DND-41 (cell line): ENCODE results near the gene ZNF14.

ENCODE experiments used
- ATAC-seq: fragments of 200-7000 bp; cut with Tn5 transposase; 3 replicates; pipeline ENCODE4 v1.9.1; 2021; ENCODE audit warnings: low read depth; ENCODE audit not compliant: insufficient read depth
- DNase-seq: peaks from one replicate; pipeline ENCODE4 v3.0.0-alpha.2; 2020
- H2AFZ ChIP-seq: 2 replicates; pipeline ENCODE4 v1.6.0; 2012; ENCODE audit warnings: low read depth, low read length
- H3K27ac ChIP-seq: 2 replicates; pipeline ENCODE4 v1.5.1; 2012; ENCODE audit warnings: low read length, inconsistent platforms
- H3K27me3 ChIP-seq: fragments of 200-600 bp; sonication (generic); 2 replicates; pipeline ENCODE4 v1.6.0; 2012; ENCODE audit warnings: low read length, mild to moderate bottlenecking, inconsistent platforms; ENCODE audit not compliant: insufficient read depth, poor library complexity
- H3K36me3 ChIP-seq: 2 replicates; pipeline ENCODE4 v1.5.1; 2012; ENCODE audit warnings: low read length, inconsistent platforms; ENCODE audit not compliant: insufficient read depth
- H3K4me1 ChIP-seq: 2 replicates; pipeline ENCODE4 v1.5.1; 2012; ENCODE audit warnings: mild to moderate bottlenecking, low read length; ENCODE audit not compliant: insufficient read depth
- H3K4me2 ChIP-seq: 2 replicates; pipeline ENCODE4 v1.6.0; 2012; ENCODE audit warnings: mild to moderate bottlenecking, moderate library complexity, low read length, inconsistent platforms; ENCODE audit not compliant: insufficient read depth
- H3K4me3 ChIP-seq, 2 experiments: fragments of 200-600 bp in 1 of 2; shearing (Covaris generic) in 1 of 2; 2 replicates each; pipeline ENCODE4 v1.5.1; 2012 to 2016; ENCODE audit warnings: inconsistent platforms in 2 of 2, low read length in 2 of 2, mild to moderate bottlenecking in 2 of 2, low read depth in 1 of 2, moderate library complexity in 1 of 2
- H3K79me2 ChIP-seq: 2 replicates; pipeline ENCODE4 v1.6.0; 2012; ENCODE audit warnings: low read length, inconsistent platforms; ENCODE audit not compliant: insufficient read depth
- H3K9ac ChIP-seq: 2 replicates; pipeline ENCODE4 v1.6.0; 2012; ENCODE audit warnings: low read depth, mild to moderate bottlenecking, inconsistent platforms, low read length, moderate library complexity
- H3K9me3 ChIP-seq: 2 replicates; pipeline ENCODE4 v1.5.1; 2012; ENCODE audit warnings: low read length, moderate library complexity, mild to moderate bottlenecking, inconsistent platforms; ENCODE audit not compliant: insufficient read depth, severe bottlenecking
- H4K20me1 ChIP-seq: 2 replicates; pipeline ENCODE4 v1.6.0; 2012; ENCODE audit warnings: low read length; ENCODE audit not compliant: insufficient read depth
- CTCF ChIP-seq: IDR thresholded peaks from 2 replicates; pipeline ENCODE4 v1.5.1; 2012; ENCODE audit warnings: borderline replicate concordance, low read length, moderate library complexity, mild to moderate bottlenecking; ENCODE audit not compliant: poor library complexity, severe bottlenecking; ENCODE audit errors: extremely low read depth
- EZH2 ChIP-seq: IDR thresholded peaks from 3 replicates; pipeline ENCODE4 v1.6.1; 2012; ENCODE audit warnings: borderline replicate concordance, low read depth, mild to moderate bottlenecking, moderate library complexity, low read length, inconsistent platforms; ENCODE audit not compliant: severe bottlenecking

Gene ZNF14

GRCh38 chr19:19663256-19664120, 69.4 kb downstream of the ZNF14 start, which contains the start of gene ATP13A1:
ATP13A1 (minus strand) TSS chr19:19663676; CDS start chr19:19663666, 10 bp downstream.
- Histone ChIP-seq H3K4me1 (peaks cover 60% of the 10 kb centered on the region), H2AFZ (peak within 1 kb of the TSS; percentile 63), H3K36me3 (peaks cover 40% of the 10 kb centered on the region), H3K4me2 (peak within 1 kb of the TSS; percentile 94), H3K9me3 (peaks cover 3% of the 10 kb centered on the region), H4K20me1 (peaks cover 32% of the 10 kb centered on the region), H3K4me3 (peak within 1 kb of the TSS; percentile 76 to 93), H3K27ac (peak within 1 kb of the TSS; percentile 90), H3K9ac (peak within 1 kb of the TSS; percentile 94), H3K27me3 (no peaks in the 10 kb centered on the region), H3K79me2 (peaks cover 83% of the 10 kb centered on the region)
- peak; percentile 98 for DNase-seq
- TF ChIP-seq CTCF (peak; percentile 54), EZH2 (no peak)
- ATAC-seq: peak; percentile 80

- H3K4me3 ChIP-seq: peak overlapping the region; percentile 76 to 93
These were observed 70.0 kb downstream of the ZNF14 start for GRCh38 chr19:19662871-19663255.

GRCh38 chr19:19662344-19662743, 70.6 kb downstream of the ZNF14 start:
- DNase-seq (no peak), ATAC-seq (no peak)
- Histone ChIP-seq H3K4me2 (peak overlapping the region; percentile 94), H3K9me3 (peaks cover under 1% of the 10 kb centered on the region), H3K36me3 (peaks cover 52% of the 10 kb centered on the region), H3K27me3 (no peaks in the 10 kb centered on the region), H4K20me1 (peaks cover 35% of the 10 kb centered on the region), H3K9ac (peak overlapping the region; percentile 94), H2AFZ (no peak overlapping the region), H3K79me2 (peaks cover 92% of the 10 kb centered on the region), H3K4me1 (peaks cover 48% of the 10 kb centered on the region), H3K4me3 (peak overlapping the region; percentile 76 to 93; a peak in 3 of 4 replicates), H3K27ac (peak overlapping the region; percentile 90)
- TF ChIP-seq EZH2 (no peak), CTCF (no peak)

More at GRCh38 chr19:19662871-19663255, 70.0 kb downstream of the ZNF14 start:
- DNase-seq (no peak), ATAC-seq (0 out of 3 replicates have a peak, but pooled peaks have one; percentile 0)
- Histone ChIP-seq H3K9ac (peak overlapping the region; percentile 94), H3K36me3 (peaks cover 47% of the 10 kb centered on the region), H3K79me2 (peaks cover 89% of the 10 kb centered on the region), H3K4me1 (peaks cover 54% of the 10 kb centered on the region), H2AFZ (peak overlapping the region; percentile 63), H3K4me2 (peak overlapping the region; percentile 94), H3K27ac (peak overlapping the region; percentile 90), H4K20me1 (peaks cover 32% of the 10 kb centered on the region), H3K27me3 (no peaks in the 10 kb centered on the region), H3K9me3 (peaks cover 3% of the 10 kb centered on the region)
- no peak for TF ChIP-seq CTCF
- no peak for TF ChIP-seq EZH2
